Brain microvascular endothelial cell (primary cell): Measurements from ENCODE around the gene ZNF335.

Experiments used
- DNase-seq: peaks from one replicate; pipeline ENCODE4 v3.0.0-alpha.2; 2020
- H3K27ac ChIP-seq: fragments of 250-450 bp; sonication (Bioruptor Pico); 2 replicates; pipeline ENCODE4 v1.5.1; 2020; ENCODE audit warnings: mild to moderate bottlenecking, moderate library complexity
- H3K27me3 ChIP-seq: fragments of 250-450 bp; sonication (Bioruptor Pico); replicated peaks from 2 replicates; pipeline ENCODE4 v1.5.1; 2020; ENCODE audit warnings: mild to moderate bottlenecking
- H3K36me3 ChIP-seq: fragments of 250-450 bp; sonication (Bioruptor Pico); replicated peaks from 2 replicates; pipeline ENCODE4 v1.5.1; 2020; ENCODE audit warnings: mild to moderate bottlenecking
- H3K4me3 ChIP-seq: 2 replicates; pipeline ENCODE4 v1.5.1; 2011; ENCODE audit warnings: low read depth, mild to moderate bottlenecking, control low read depth, low read length, moderate library complexity
- in situ Hi-C: cut with HindIII; loops from 2 replicates; pipeline ENCODE4 v1.10.0; 2017; ENCODE audit warnings: low sequenced_read_pairs, low pct_ligation_motif_present
- TF ChIP-seq, protein P1 (sequence below): IDR thresholded peaks from 2 replicates; pipeline ENCODE4 v1.5.1; 2011; ENCODE audit warnings: low read depth, mild to moderate bottlenecking, moderate library complexity, low read length, control low read depth, inconsistent platforms; ENCODE audit errors: missing control alignments

ZNF335 gene

DNA sequence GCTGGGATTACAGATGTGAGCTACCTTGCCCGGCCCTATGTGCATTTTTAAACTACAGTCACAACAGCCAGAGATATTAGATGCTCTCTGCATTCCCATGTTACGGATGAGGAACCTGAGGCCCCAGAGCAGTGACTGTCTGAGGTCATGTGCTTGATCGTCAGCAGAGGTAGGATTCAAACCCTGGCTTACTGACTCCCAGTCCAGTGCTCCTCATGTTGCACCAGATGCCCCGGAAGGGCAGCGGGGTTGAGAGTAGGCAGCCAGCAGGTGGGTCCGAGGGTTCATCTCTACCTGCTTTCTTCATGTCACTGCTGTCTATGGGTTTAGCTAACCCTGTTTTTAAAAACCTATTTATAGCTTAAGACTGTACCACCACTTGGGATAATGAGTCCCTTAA, 9.3 kb upstream of the ZNF335 start:
- no peak overlapping the region for H3K4me3 ChIP-seq
- DNase-seq = no peak

DNA sequence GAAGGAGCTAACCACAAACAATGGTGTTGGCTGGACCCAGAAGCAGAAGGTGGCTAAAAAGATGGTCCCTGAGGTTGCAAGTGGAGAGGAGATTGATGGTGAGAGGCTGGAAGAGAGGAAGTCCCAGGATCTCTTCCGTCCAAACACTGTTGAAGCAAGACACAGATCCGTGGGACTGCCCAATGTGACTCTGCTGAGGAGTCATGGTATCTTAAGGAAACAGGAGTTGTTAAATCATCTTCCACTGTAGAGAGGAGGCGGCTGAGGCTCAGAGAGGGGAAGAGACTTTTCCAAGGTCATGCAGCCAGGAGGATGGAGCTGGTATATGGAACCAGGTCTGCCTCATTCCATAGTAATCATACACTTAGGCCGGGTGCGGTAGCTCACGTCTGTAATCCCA, 4.1 kb upstream of the ZNF335 start:
- TF ChIP-seq, protein P1, sequence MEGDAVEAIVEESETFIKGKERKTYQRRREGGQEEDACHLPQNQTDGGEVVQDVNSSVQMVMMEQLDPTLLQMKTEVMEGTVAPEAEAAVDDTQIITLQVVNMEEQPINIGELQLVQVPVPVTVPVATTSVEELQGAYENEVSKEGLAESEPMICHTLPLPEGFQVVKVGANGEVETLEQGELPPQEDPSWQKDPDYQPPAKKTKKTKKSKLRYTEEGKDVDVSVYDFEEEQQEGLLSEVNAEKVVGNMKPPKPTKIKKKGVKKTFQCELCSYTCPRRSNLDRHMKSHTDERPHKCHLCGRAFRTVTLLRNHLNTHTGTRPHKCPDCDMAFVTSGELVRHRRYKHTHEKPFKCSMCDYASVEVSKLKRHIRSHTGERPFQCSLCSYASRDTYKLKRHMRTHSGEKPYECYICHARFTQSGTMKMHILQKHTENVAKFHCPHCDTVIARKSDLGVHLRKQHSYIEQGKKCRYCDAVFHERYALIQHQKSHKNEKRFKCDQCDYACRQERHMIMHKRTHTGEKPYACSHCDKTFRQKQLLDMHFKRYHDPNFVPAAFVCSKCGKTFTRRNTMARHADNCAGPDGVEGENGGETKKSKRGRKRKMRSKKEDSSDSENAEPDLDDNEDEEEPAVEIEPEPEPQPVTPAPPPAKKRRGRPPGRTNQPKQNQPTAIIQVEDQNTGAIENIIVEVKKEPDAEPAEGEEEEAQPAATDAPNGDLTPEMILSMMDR = no peak
- Histone ChIP-seq H3K36me3 (no peaks in the 10 kb centered on the region), H3K4me3 (no peak overlapping the region), H3K27me3 (no peaks in the 10 kb centered on the region), H3K27ac (no peak overlapping the region)
- in situ Hi-C loops = no loop called here
- no peak for DNase-seq

More for the DNA sequence above, 9.3 kb upstream of the ZNF335 start:
- Histone ChIP-seq H3K27me3 (no peaks in the 10 kb centered on the region), H3K27ac (no peak overlapping the region), H3K36me3 (no peaks in the 10 kb centered on the region)
- TF ChIP-seq, protein P1 = no peak
- in situ Hi-C loops = no loop called here

DNA sequence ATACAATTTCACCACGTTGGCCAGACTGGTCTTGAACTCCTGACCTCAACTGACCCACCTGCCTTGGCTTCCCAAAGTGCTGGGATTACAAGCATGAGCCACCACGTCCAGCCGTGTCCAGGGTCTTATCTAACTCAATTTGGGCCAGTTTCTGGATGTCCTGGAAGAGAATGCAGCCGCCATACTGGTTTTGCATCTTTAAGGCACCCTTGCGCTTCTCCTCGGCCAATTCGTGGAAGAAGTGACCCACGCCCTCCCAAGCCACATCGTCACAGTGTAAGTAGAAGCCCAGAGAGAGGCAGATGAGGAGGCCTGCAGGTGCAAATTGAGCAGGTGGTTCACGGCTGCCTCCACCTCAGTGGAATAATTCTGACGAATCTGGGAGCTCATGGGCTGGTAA, 3.7 kb upstream of the ZNF335 start:
- Histone ChIP-seq H3K27ac (no peak overlapping the region), H3K36me3 (no peaks in the 10 kb centered on the region), H3K27me3 (no peaks in the 10 kb centered on the region), H3K4me3 (no peak overlapping the region)
- DNase-seq = no peak
- in situ Hi-C loops = no loop called here
- TF ChIP-seq, protein P1 = no peak

DNA sequence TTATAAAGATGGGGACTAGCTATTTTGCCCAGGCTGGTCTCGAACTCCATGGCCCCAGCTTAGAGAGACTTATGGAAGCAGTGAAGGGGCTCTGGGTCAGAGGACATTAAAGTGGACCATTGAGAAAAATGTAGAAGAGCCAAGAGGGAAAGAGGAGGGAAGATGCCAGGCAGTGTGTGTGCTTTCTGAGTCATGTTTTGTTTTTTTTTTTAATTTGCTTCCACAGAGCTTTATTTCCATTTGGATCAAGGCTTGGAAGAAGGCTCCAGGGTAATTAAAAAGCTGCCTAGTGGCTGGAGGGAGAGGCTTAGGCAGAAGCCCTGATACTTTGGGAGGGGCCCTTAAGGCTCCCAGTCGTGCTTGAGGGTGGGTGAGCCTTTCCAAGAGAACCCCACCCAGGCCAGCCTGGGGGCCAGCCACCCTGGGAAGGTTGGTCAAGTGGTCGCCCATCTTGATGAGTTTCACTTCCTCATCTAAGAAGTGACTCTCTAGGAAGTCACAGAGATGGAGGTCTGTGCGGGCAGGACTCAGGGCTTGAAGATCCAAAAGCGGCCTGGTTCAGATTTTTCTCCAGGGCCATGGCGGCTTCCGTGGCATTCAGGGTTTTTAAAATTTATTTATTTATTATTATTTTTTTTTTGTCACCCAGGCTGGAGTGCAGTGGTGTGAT, 3.0 kb upstream of the ZNF335 start:
- no peak for DNase-seq
- in situ Hi-C loops = no loop called here
- Histone ChIP-seq H3K27me3 (no peaks in the 10 kb centered on the region), H3K4me3 (no peak overlapping the region), H3K36me3 (no peaks in the 10 kb centered on the region), H3K27ac (no peak overlapping the region)
- TF ChIP-seq, protein P1 = no peak

DNA sequence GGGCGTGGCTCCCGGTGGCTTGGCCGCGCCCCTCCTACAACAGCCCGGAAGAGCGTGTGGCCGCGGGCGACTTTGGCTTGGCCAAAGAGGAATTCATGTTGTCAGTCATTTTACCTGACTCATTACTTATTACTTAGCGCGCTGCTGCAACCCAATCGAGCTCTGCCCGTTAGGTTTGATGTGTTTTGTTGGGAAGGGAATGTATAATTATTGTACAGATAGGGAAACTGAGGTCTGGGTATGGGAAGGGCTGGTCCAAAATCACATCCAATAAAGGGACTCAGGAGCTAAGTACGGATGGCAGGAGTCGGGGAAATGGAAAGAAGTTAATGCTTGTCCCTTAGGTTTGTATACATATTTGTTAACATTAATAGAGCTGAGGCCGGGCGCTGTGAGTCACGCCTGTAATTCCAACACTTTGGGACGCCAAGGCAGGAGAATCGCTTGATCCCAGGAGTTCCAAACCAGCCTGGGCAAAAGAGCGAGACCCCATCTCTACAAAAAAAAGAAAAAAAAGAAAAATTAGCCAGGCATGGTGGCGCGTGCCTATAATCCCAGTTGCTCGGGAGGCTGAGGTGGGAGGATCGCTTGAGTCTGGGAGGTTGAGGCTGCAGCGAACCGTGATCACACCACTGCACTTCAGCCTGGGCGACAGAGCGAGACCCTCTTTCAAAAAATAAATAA, 639 bp upstream of the ZNF335 start:
- TF ChIP-seq, protein P1 = no peak
- H3K27ac ChIP-seq = peak overlapping the region; percentile 100
- peaks cover 12% of the 10 kb centered on the region for H3K36me3 ChIP-seq
- no peaks in the 10 kb centered on the region for H3K27me3 ChIP-seq
- in situ Hi-C loops = no loop called here
- peak overlapping the region; percentile 50 for H3K4me3 ChIP-seq
- DNase-seq = no peak

DNA sequence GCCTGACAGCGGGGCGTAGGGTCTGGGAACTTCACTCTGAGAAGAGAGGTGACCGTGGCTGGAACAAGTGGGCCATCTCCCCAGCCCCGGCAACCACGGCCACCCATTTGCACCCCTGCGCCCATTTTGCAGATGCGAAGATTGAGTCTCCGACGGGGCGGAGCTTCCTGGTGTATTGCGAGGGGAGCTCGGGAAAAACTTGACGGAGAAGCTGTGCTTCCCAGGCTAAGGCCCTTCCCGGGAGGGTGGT, 653 bp downstream of the ZNF335 start:
- in situ Hi-C loops = no loop called here
- DNase-seq = no peak
- TF ChIP-seq, protein P1 = no peak

More for the DNA sequence above, 653 bp downstream of the ZNF335 start:
- H3K27me3 ChIP-seq = no peaks in the 10 kb centered on the region
- peak overlapping the region; percentile 96 for H3K4me3 ChIP-seq
- H3K36me3 ChIP-seq = peaks cover 21% of the 10 kb centered on the region
- peak overlapping the region; percentile 100 for H3K27ac ChIP-seq
